ENCODE results near the gene IL19. TPM values are rescaled to one million over a fixed set of nuclear protein-coding genes. Genes with fewer than 3 reads are reported as not detected.

Gene IL19
- total and polyA plus RNA-seq, 9 of the 15 experiments (the other 6 are each of a cell fraction or from before 2014, with no cell fraction given), result not detected

- in situ Hi-C loops (cut with MboI), result no loop called here
- TF ChIP-seq ZBTB8A (IDR thresholded peaks at IDR 0.05; ENCODE audit: partially characterized antibody), result no peak
- TF ChIP-seq ZNF584 (CRISPR knock-in tag; IDR thresholded peaks at IDR 0.05; ENCODE audit: low read depth), result 0 out of 2 replicates have a peak, but pooled peaks have one; percentile 31
- no peak for TF ChIP-seq BRF2 (IDR thresholded peaks at IDR 0.05; ENCODE audit: borderline replicate concordance, insufficient read depth, insufficient read length)
- TF ChIP-seq ZNF444 (CRISPR knock-in tag; IDR thresholded peaks at IDR 0.05), result no peak
- TF ChIP-seq RAD21 (CRISPR knock-in tag; conservative IDR thresholded peaks at IDR 0.05 in 1 of 2, IDR thresholded peaks at IDR 0.05 in 1 of 2), result peak; percentile 71 to 76
- 0 out of 4 replicates have a peak, but pooled peaks of 1 of the 2 experiments have one; percentile 22 for TF ChIP-seq NONO (IDR thresholded peaks at IDR 0.05; ENCODE audit: low read depth in 2 of 2, low read length in 1 of 2)
- no peak for TF ChIP-seq CHD1 (IDR thresholded peaks at IDR 0.05; ENCODE audit: low read length)
- TF ChIP-seq MYC (IDR thresholded peaks at IDR 0.05; ENCODE audit: low read depth, low read length), result 0 out of 2 replicates have a peak, but pooled peaks have one; percentile 44
- no peak for TF ChIP-seq MYC (CRISPR knock-in tag; IDR thresholded peaks at IDR 0.05; ENCODE audit: borderline replicate concordance, low read depth)
- TF ChIP-seq STAG1 (CRISPR knock-in tag; IDR thresholded peaks at IDR 0.05; ENCODE audit: borderline replicate concordance), result 0 out of 2 replicates have a peak, but pooled peaks have one; percentile 8
- TF ChIP-seq ATF1 (CRISPR knock-in tag; IDR thresholded peaks at IDR 0.05), result no peak
- 0 out of 2 replicates have a peak, but pooled peaks have one; percentile 14 for TF ChIP-seq ATF1 (tag; IDR thresholded peaks at IDR 0.05)
- peak; percentile 28 to 42; a peak in 2 of 4 replicates for TF ChIP-seq MNT (conservative IDR thresholded peaks at IDR 0.05)
- no peak for TF ChIP-seq CEBPG (CRISPR knock-in tag; IDR thresholded peaks at IDR 0.05)
- peak in 1 of 2 experiments; percentile 35; a peak in 1 of 4 replicates for TF ChIP-seq CEBPG (tag; conservative IDR thresholded peaks at IDR 0.05 in 1 of 2, IDR thresholded peaks at IDR 0.05 in 1 of 2)
- peak; percentile 65; the same call in 1 of the 2 replicates for TF ChIP-seq TARDBP (IDR thresholded peaks at IDR 0.05)
- TF ChIP-seq NR1H2 (CRISPR knock-in tag; IDR thresholded peaks at IDR 0.05), result 0 out of 2 replicates have a peak, but pooled peaks have one; percentile 82
- peak; percentile 32 for TF ChIP-seq ZFP36 (IDR thresholded peaks at IDR 0.05; ENCODE audit: low read depth, low read length, partially characterized antibody)
Observed at GRCh38 chr1:206864939-206865671, 94.5 kb downstream of the IL19 start, which contains the start of gene IL20. IL20 (plus strand) TSS chr1:206865623; CDS start chr1:206865853, 230 bp downstream.

More at GRCh38 chr1:206864939-206865671, 94.5 kb downstream of the IL19 start, which contains the start of gene IL20:
- WGBS (ENCODE audit: insufficient coverage, low coverage, missing lambda C conversion rate), result 16% methylated on average over 19 of the region's 19 CpGs
- H3K4me1 ChIP-seq (replicated peaks in 1 of 2; ENCODE audit: control insufficient read depth in 2 of 2, insufficient read depth in 2 of 2, low read length in 2 of 2), result peaks cover 0 to 5% of the 10 kb centered on the region in 2 experiments; a peak in 2 of 5 replicates
- ChIA-PET POLR2A (interaction anchor here (0.7 to 1.1 kb wide), 4 partner anchors 12 to 1549 kb away, joined by 3 to 5 read pairs (median 3); no protein-coding TSS in a partner anchor), CTCF (ENCODE audit: low intra/inter-chr PET ratio) (interaction anchor here (0.6 to 2.0 kb wide), 3 partner anchors 48 to 230 kb away, joined by 4 to 9 read pairs (median 5); partner anchors contain the start of gene DYRK3)
- peaks cover 8 to 17% of the 10 kb centered on the region in 2 experiments; a peak in 4 of 5 replicates for H3K27me3 ChIP-seq (ENCODE audit: control insufficient read depth in 2 of 2, insufficient read depth in 2 of 2, low read length in 2 of 2)
- DNase-seq (ENCODE audit: extremely low read depth in 1 of 4, low spot score in 3 of 4) (peak; percentile 82 to 91 (median 88)), FAIRE-seq (peak; percentile 97), ATAC-seq (peak; percentile 99)
- no peaks in the 10 kb centered on the region for H3K9me3 ChIP-seq (replicated peaks; ENCODE audit: control insufficient read depth, insufficient read depth, low read depth, low read length)
- H2AFZ ChIP-seq (ENCODE audit: low read depth, low read length), result no peak within 1 kb of the TSS
- H3K9ac ChIP-seq (ENCODE audit: insufficient read depth in 1 of 2, low read depth in 2 of 2, low read length in 2 of 2), result no peak within 1 kb of the TSS
- no peak within 1 kb of the TSS for H3K27ac ChIP-seq (ENCODE audit: extremely low read depth, low read depth, low read length)
- H4K20me1 ChIP-seq (replicated peaks; ENCODE audit: control insufficient read depth, insufficient read depth, low read length), result no peaks in the 10 kb centered on the region
- intact Hi-C loops (cut with micrococcal nuclease), result loop anchor here (1.0 to 2.0 kb wide), 2 partner anchors 46 to 117 kb away; no protein-coding TSS in a partner anchor
- no peaks in the 10 kb centered on the region for H3K36me3 ChIP-seq (ENCODE audit: control insufficient read depth, insufficient read depth, low read length)
- H3K79me2 ChIP-seq (ENCODE audit: control insufficient read depth, insufficient read depth, low read length), result no peaks in the 10 kb centered on the region
- H3K9me1 ChIP-seq (ENCODE audit: control insufficient read depth, insufficient read depth, low read length), result no peaks in the 10 kb centered on the region
- no peak within 1 kb of the TSS for H3K4me3 ChIP-seq
- no TSS peak for BruUV-seq (replicated peaks)
- H3K4me2 ChIP-seq (ENCODE audit: insufficient read depth, low read length), result peak within 1 kb of the TSS; percentile 7; the same call in 1 of the 2 replicates

Measured in K562 (cell line).